HG02588 (cell line): ENCODE measurements around the gene AKR1B15.

Experiments
- ATAC-seq: cut with Tn5 transposase; IDR thresholded peaks from one replicate; pipeline ENCODE4 v1.9.1; 2021; ENCODE audit warnings: mild to moderate bottlenecking, moderate library complexity; ENCODE audit not compliant: unreplicated experiment

Gene AKR1B15

GRCh38 chr7:134611611-134612151 lies 62.8 kb downstream of the AKR1B15 start:
- no peak for ATAC-seq

- no peak for ATAC-seq
Measured at GRCh38 chr7:134612197-134612596, 63.3 kb downstream of the AKR1B15 start.

DNA sequence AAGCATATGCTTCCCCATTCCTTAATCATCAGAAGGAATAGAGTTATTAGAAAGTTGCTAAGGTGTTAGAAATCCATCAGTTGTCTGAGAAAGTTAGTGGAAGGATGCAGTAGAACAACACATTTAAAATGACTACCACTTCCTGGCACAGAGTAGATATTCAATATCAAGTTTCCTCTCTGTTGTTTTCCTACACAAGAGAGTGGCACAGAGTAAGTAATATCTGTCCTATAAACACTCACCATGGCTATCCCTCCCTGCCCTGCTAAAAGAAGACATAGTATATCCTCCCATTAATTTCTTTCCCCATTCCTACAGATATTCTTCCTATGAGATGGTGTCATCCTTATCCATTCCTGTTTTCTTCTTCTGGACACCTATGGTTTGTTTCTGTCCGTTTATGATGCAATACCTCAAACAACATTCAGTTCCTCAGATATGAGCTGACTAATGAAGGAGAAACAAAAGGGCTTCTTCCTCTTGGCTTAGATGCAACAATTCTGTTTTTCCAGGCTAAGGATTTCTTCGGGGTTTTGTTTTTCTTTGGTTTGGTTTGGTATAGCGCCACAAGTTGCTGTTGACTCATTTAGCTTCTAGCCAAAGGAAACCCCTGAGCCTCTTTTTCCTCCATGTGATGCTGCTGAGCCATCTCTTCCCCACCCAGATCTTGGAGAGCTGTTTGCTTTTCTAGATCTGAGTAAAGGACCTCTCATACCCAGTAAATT lies 64.9 kb downstream of the AKR1B15 start:
- no peak for ATAC-seq

GRCh38 chr7:134616611-134617010 lies 67.7 kb downstream of the AKR1B15 start:
- ATAC-seq: no peak

DNA sequence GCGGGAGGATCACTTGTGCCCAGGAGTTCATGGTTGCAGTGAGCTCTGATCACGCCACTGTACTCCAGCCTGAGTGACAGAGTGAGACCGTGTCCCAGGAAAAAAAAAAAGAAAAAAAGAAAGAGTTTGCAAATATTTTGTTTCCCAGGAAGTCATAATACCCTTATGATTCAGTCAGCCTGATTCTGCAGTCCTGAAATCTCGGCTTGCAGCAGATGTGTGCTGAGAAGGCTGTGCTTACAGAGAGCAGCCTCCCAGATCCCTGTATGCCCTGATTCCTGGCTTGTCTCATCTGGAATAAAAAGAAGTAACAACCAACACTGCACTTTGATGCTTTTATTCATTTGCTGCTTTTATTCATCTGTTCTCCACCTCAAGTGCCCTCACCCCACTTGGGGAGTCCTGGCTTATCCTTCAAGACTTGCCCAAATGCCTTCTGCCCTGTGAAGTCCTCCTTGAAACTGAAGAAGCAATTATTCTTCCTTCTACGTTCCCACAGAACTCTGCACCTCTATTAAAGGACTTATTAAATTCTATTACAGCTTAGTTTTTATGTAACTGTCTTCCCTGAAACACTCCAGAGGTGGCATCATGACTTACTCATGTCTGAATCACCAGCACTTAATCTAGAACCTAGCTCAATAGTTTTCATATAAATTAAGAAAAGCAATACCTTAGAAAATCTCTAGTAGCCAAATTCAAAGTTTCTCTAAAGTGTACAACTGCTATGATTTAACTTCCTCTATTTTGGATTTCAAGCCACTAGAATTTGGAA lies 70.0 kb downstream of the AKR1B15 start:
- ATAC-seq: no peak

DNA sequence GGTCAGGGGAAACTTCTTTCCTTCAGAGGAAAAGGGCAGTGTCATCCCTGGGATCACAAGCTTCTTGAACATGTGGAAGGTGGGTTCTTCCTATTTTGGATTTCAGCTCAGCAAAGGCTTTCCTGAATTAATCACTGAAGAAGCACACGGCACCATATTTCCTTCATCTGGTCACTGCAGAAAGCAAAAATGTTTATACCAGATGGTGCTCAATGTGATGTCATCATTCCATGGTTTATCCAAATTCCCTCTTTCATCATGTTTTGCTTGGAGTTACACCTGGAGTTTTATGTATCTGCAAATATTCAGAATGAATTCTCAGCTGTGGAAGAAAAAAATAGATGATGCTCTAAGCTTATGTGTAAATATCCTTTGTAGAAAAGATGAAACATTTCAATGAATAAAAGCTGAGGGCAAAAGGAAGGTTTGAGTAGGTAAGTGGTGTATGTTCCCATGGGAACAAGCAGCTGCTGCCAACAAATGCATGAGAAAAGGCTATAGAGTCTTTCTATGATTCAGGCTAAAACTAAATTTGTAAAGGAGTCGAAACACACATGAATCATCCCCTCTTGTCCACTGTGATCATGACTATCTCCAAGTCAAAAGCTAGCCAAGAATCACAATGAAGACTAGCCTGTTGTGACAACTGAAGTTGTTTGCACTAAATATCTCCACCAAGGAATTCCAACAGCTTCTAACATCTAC lies 70.9 kb downstream of the AKR1B15 start:
- no peak for ATAC-seq

GRCh38 chr7:134622303-134622995 lies 73.5 kb downstream of the AKR1B15 start:
- no peak for ATAC-seq

DNA sequence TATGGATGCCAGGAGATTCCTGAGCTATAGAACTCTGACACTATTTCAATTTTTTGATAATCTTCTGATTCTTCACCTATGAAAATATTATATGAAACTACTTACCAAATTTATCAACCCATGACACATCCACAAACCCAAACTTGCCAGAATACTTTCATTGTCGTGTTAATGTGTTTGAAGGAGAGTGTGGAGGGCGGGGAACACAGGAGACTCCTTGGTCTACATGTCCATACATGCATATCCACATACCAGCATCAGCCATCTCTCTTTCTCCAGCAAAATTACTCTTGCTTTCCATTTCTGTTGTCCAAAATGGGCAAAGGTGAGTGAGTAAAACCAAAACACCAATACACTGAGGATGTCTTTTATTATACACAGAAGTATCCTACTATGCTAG lies 74.3 kb downstream of the AKR1B15 start:
- no peak for ATAC-seq

DNA sequence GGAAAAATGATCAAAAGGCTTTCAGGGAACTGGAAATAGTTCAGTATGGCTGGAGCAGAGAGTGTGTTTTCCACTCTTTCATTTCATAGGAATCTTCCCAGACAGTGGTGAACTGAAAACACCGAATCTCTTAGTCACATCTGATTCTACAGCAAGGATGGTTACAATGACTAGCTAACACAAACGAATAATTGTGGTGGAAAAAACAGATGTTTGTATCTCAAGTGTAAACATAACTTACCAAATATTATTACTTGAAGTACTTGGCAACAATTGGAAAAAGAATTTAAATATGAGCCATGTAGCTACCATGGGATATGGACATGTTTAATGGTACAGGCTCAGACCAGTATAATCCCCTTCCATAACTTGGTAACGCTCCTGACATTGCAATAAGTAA lies 76.6 kb downstream of the AKR1B15 start:
- ATAC-seq: no peak

GRCh38 chr7:134627109-134627774 lies 78.3 kb downstream of the AKR1B15 start:
- no peak for ATAC-seq

DNA sequence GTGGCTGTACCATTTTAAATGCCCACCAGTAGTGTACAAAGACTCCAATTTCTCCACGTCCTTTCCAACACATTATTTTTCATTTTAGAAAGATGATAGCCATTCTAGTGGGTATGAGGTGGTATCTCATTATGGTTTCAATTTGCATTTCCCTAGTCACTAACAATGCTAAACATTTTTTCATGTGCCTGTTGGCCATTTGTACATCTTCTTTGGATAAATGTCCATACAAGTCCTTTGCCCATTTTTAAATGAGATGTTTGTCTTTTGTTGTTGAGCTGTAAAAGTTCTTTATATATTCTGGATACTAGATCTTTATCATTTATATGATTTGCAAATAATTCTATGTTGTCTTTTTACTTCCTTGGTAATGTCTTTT lies 78.9 kb downstream of the AKR1B15 start:
- ATAC-seq: no peak

- no peak for ATAC-seq
Measured at GRCh38 chr7:134629445-134629844, 80.5 kb downstream of the AKR1B15 start.
